T-helper 17 cell (primary cell): ENCODE data around the gene NACC2. TPM values are rescaled to one million over a fixed set of nuclear protein-coding genes. Genes with fewer than 3 reads are reported as not detected.

Experiments used
- ATAC-seq: fragments of 150-1000 bp; cut with Tn5 transposase; 2 replicates; pipeline ENCODE4 v1.10.0; 2021; ENCODE audit warnings: mild to moderate bottlenecking, moderate library complexity
- DNase-seq, 3 donors: peaks; one replicate each; pipeline versions ENCODE4 v3.0.0 to v3.0.0-alpha.2; 2020 to 2021
- H3K9me3 ChIP-seq: one replicate; pipeline ENCODE4 v1.7.0; 2013; ENCODE audit warnings: low read length, mild to moderate bottlenecking; ENCODE audit not compliant: control insufficient read depth, poor library complexity, severe bottlenecking
- H3K27ac Mint-ChIP-seq: one replicate; pipeline ENCODE4 v1.8.0; 2022; ENCODE audit warnings: mild to moderate bottlenecking, moderate library complexity, mixed read lengths
- H3K27me3 Mint-ChIP-seq: one replicate; pipeline ENCODE4 v1.8.0; 2022; ENCODE audit warnings: mixed read lengths
- H3K36me3 Mint-ChIP-seq: one replicate; pipeline ENCODE4 v1.8.0; 2022; ENCODE audit warnings: low read depth, mixed read lengths
- H3K4me1 Mint-ChIP-seq: one replicate; pipeline ENCODE4 v1.8.0; 2022; ENCODE audit warnings: mild to moderate bottlenecking, mixed read lengths
- H3K4me3 Mint-ChIP-seq: one replicate; pipeline ENCODE4 v1.8.0; 2022; ENCODE audit warnings: mild to moderate bottlenecking, moderate library complexity, mixed read lengths
- total RNA-seq, 4 donors: library from RNA in 2 of 4; stranded (reverse) in 2 of 4; gene quantifications; one replicate each; pipeline ENCODE4 v1.2.3 and lab custom pipeline; 2022 to 2026

Gene NACC2
- total RNA-seq, 2 donors from 2014 or later: 5.8 to 5.9 TPM

- ATAC-seq (no peak), DNase-seq (no peak)
- H3K9me3 ChIP-seq: no peaks in the 10 kb centered on the region
- peaks cover 8% of the 10 kb centered on the region for H3K27me3 Mint-ChIP-seq
- H3K4me1 Mint-ChIP-seq: peaks cover 3% of the 10 kb centered on the region
- peak overlapping the region; percentile 62 for H3K4me3 Mint-ChIP-seq
- H3K27ac Mint-ChIP-seq: no peak overlapping the region
- H3K36me3 Mint-ChIP-seq: no peaks in the 10 kb centered on the region
Measured at GRCh38 chr9:136120438-136120844, 25.4 kb upstream of the NACC2 start.

GRCh38 chr9:136119883-136120393, 24.8 kb upstream of the NACC2 start:
- Mint-ChIP-seq H3K4me3 (peak overlapping the region; percentile 62), H3K27ac (no peak overlapping the region), H3K27me3 (peaks cover 3% of the 10 kb centered on the region), H3K4me1 (peaks cover 3% of the 10 kb centered on the region), H3K36me3 (no peaks in the 10 kb centered on the region)
- DNase-seq (no peak), ATAC-seq (no peak)
- H3K9me3 ChIP-seq: no peaks in the 10 kb centered on the region

- Mint-ChIP-seq H3K27me3 (no peaks in the 10 kb centered on the region), H3K4me1 (peaks cover 3% of the 10 kb centered on the region), H3K4me3 (peak overlapping the region; percentile 85), H3K27ac (no peak overlapping the region), H3K36me3 (no peaks in the 10 kb centered on the region)
- DNase-seq (peak in 1 of 3 donors; percentile 29), ATAC-seq (peak; percentile 3)
- no peaks in the 10 kb centered on the region for H3K9me3 ChIP-seq
Measured at GRCh38 chr9:136119061-136119882, 24.2 kb upstream of the NACC2 start.

GRCh38 chr9:136118320-136119060, 23.4 kb upstream of the NACC2 start, which contains the start of gene TMEM250:
Gene TMEM250, minus strand, starts transcription at chr9:136118875. Its CDS starts 1,975 bp downstream, at chr9:136116900.
- Mint-ChIP-seq H3K4me1 (peaks cover 6% of the 10 kb centered on the region), H3K27me3 (no peaks in the 10 kb centered on the region), H3K36me3 (no peaks in the 10 kb centered on the region), H3K27ac (no peak within 1 kb of the TSS), H3K4me3 (peak within 1 kb of the TSS; percentile 85)
- no peaks in the 10 kb centered on the region for H3K9me3 ChIP-seq
- peak; percentile 94 to 95 (median 94) for DNase-seq
- ATAC-seq: peak; percentile 93

GRCh38 chr9:136117916-136118319, 22.8 kb upstream of the NACC2 start:
- H3K9me3 ChIP-seq: no peaks in the 10 kb centered on the region

GRCh38 chr9:136117291-136117915, 22.3 kb upstream of the NACC2 start:
- peak overlapping the region; percentile 77 for H3K4me3 Mint-ChIP-seq
- H3K27ac Mint-ChIP-seq: no peak overlapping the region
- H3K9me3 ChIP-seq: no peaks in the 10 kb centered on the region
- peaks cover 8% of the 10 kb centered on the region for H3K4me1 Mint-ChIP-seq
- H3K36me3 Mint-ChIP-seq: no peaks in the 10 kb centered on the region
- ATAC-seq (no peak), DNase-seq (no peak)
- H3K27me3 Mint-ChIP-seq: no peaks in the 10 kb centered on the region

More at GRCh38 chr9:136117916-136118319, 22.8 kb upstream of the NACC2 start:
- Mint-ChIP-seq H3K36me3 (no peaks in the 10 kb centered on the region), H3K4me1 (peaks cover 10% of the 10 kb centered on the region), H3K27me3 (no peaks in the 10 kb centered on the region), H3K4me3 (peak overlapping the region; percentile 77), H3K27ac (no peak overlapping the region)
- DNase-seq (no peak), ATAC-seq (no peak)

- DNase-seq: no peak
- H3K27me3 Mint-ChIP-seq: no peaks in the 10 kb centered on the region
- no peaks in the 10 kb centered on the region for H3K36me3 Mint-ChIP-seq
- H3K9me3 ChIP-seq: no peaks in the 10 kb centered on the region
- no peak for ATAC-seq
- H3K4me1 Mint-ChIP-seq: peaks cover 14% of the 10 kb centered on the region
- no peak overlapping the region for H3K27ac Mint-ChIP-seq
- H3K4me3 Mint-ChIP-seq: peak overlapping the region; percentile 39
Measured at GRCh38 chr9:136116360-136117098, 21.4 kb upstream of the NACC2 start.

- H3K9me3 ChIP-seq: no peaks in the 10 kb centered on the region
- Mint-ChIP-seq H3K4me1 (peaks cover 19% of the 10 kb centered on the region), H3K36me3 (no peaks in the 10 kb centered on the region), H3K4me3 (no peak overlapping the region), H3K27ac (no peak overlapping the region), H3K27me3 (no peaks in the 10 kb centered on the region)
- DNase-seq (no peak), ATAC-seq (no peak)
Measured at GRCh38 chr9:136115641-136116359, 20.7 kb upstream of the NACC2 start.

GRCh38 chr9:136115206-136115605, 20.1 kb upstream of the NACC2 start:
- DNase-seq (no peak), ATAC-seq (no peak)
- no peaks in the 10 kb centered on the region for H3K9me3 ChIP-seq
- H3K27me3 Mint-ChIP-seq: no peaks in the 10 kb centered on the region
- H3K27ac Mint-ChIP-seq: peak overlapping the region; percentile 53
- H3K36me3 Mint-ChIP-seq: no peaks in the 10 kb centered on the region
- peaks cover 21% of the 10 kb centered on the region for H3K4me1 Mint-ChIP-seq
- no peak overlapping the region for H3K4me3 Mint-ChIP-seq

- H3K27ac Mint-ChIP-seq: peak overlapping the region; percentile 53
- DNase-seq (no peak), ATAC-seq (no peak)
- H3K4me1 Mint-ChIP-seq: peaks cover 24% of the 10 kb centered on the region
- no peaks in the 10 kb centered on the region for H3K36me3 Mint-ChIP-seq
- H3K27me3 Mint-ChIP-seq: no peaks in the 10 kb centered on the region
- no peak overlapping the region for H3K4me3 Mint-ChIP-seq
- H3K9me3 ChIP-seq: no peaks in the 10 kb centered on the region
Measured at GRCh38 chr9:136114610-136115009, 19.5 kb upstream of the NACC2 start.

- H3K9me3 ChIP-seq: no peaks in the 10 kb centered on the region
- ATAC-seq: no peak
- peaks cover 36% of the 10 kb centered on the region for H3K4me1 Mint-ChIP-seq
- H3K27me3 Mint-ChIP-seq: no peaks in the 10 kb centered on the region
- H3K4me3 Mint-ChIP-seq: no peak overlapping the region
- H3K36me3 Mint-ChIP-seq: no peaks in the 10 kb centered on the region
- no peak overlapping the region for H3K27ac Mint-ChIP-seq
- no peak for DNase-seq
Measured at GRCh38 chr9:136112541-136112940, 17.5 kb upstream of the NACC2 start.

- no peaks in the 10 kb centered on the region for H3K36me3 Mint-ChIP-seq
Measured at GRCh38 chr9:136111910-136112309, 16.8 kb upstream of the NACC2 start.

More at GRCh38 chr9:136111910-136112309, 16.8 kb upstream of the NACC2 start:
- no peaks in the 10 kb centered on the region for H3K9me3 ChIP-seq
- no peak for ATAC-seq
- peaks cover 42% of the 10 kb centered on the region for H3K4me1 Mint-ChIP-seq
- DNase-seq: no peak
- no peak overlapping the region for H3K27ac Mint-ChIP-seq
- no peaks in the 10 kb centered on the region for H3K27me3 Mint-ChIP-seq
- H3K4me3 Mint-ChIP-seq: no peak overlapping the region
